Mammary epithelial cell (primary cell): ENCODE results near the gene CD68.

Experiments
- CTCF ChIP-seq, 2 donors: IDR thresholded peaks in 1 of 2; conservative IDR thresholded peaks in 1 of 2; 2 replicates each; pipeline ENCODE4 v1.5.1; 2011 to 2012; ENCODE audit warnings: inconsistent platforms in 2 of 2, low read length in 2 of 2, mild to moderate bottlenecking in 2 of 2, control low read depth in 1 of 2, low read depth in 1 of 2; ENCODE audit not compliant: insufficient read depth in 1 of 2; ENCODE audit errors: extremely low read depth in 1 of 2
- EZH2 ChIP-seq: IDR thresholded peaks from 2 replicates; pipeline ENCODE4 v1.6.1; 2012; ENCODE audit warnings: low read length, inconsistent platforms, borderline replicate concordance

GRCh38 chr17:7561589-7562207 lies 17.7 kb upstream of the CD68 start, which contains the start of gene SENP3:
- TF ChIP-seq EZH2 (no peak), CTCF (conservative IDR thresholded peaks at IDR 0.05 in 1 of 2, IDR thresholded peaks at IDR 0.05 in 1 of 2; ENCODE audit: extremely low read depth in 1 of 2, insufficient read depth in 1 of 2, low read depth in 1 of 2, low read length in 2 of 2) (no peak)
